ENCODE measurements around the gene AIG1.

- TF ChIP-seq CTCF (IDR thresholded peaks at IDR 0.05; ENCODE audit: low read length) (no peak), EZH2phosphoT487 (IDR thresholded peaks at IDR 0.05; ENCODE audit: low read length) (no peak)
These were observed 165.2 kb downstream of the AIG1 start for GRCh38 chr6:143225929-143226328.

All from MM.1S (cell line).